ENCODE results near the gene DIAPH2.

Gene DIAPH2

GRCh38 chrX:97594646-97595224 lies 910.1 kb downstream of the DIAPH2 start:
- no peak for DNase-seq (ENCODE audit: low spot score)

GRCh38 chrX:97597954-97598353 lies 913.3 kb downstream of the DIAPH2 start:
- no peak for DNase-seq (ENCODE audit: low spot score)

GRCh38 chrX:97602465-97603258 lies 918.0 kb downstream of the DIAPH2 start:
- DNase-seq (ENCODE audit: low spot score) = no peak

- DNase-seq (ENCODE audit: low spot score) = no peak
Observed at GRCh38 chrX:97605271-97605670, 920.6 kb downstream of the DIAPH2 start.

- no peak for DNase-seq (ENCODE audit: low spot score)
Observed at GRCh38 chrX:97609357-97609756, 924.7 kb downstream of the DIAPH2 start.

GRCh38 chrX:97609938-97610337 lies 925.3 kb downstream of the DIAPH2 start:
- DNase-seq (ENCODE audit: low spot score) = no peak

- DNase-seq (ENCODE audit: low spot score) = no peak
Observed at GRCh38 chrX:97616883-97617530, 932.4 kb downstream of the DIAPH2 start.

- DNase-seq (ENCODE audit: low spot score) = no peak
Observed at GRCh38 chrX:97619499-97619898, 934.9 kb downstream of the DIAPH2 start.

- DNase-seq (ENCODE audit: low spot score) = no peak
Observed at GRCh38 chrX:97622111-97622510, 937.5 kb downstream of the DIAPH2 start.

GRCh38 chrX:97628326-97628725 lies 943.7 kb downstream of the DIAPH2 start:
- DNase-seq (ENCODE audit: low spot score) = no peak

- DNase-seq (ENCODE audit: low spot score) = no peak
Observed at GRCh38 chrX:97628807-97629596, 944.4 kb downstream of the DIAPH2 start.

GRCh38 chrX:97629597-97629985 lies 944.9 kb downstream of the DIAPH2 start:
- DNase-seq (ENCODE audit: low spot score) = no peak

- DNase-seq (ENCODE audit: low spot score) = no peak
Observed at GRCh38 chrX:97633798-97634197, 949.2 kb downstream of the DIAPH2 start.

- no peak for DNase-seq (ENCODE audit: low spot score)
Observed at GRCh38 chrX:97636473-97637140, 952.0 kb downstream of the DIAPH2 start.

GRCh38 chrX:97637289-97637688 lies 952.6 kb downstream of the DIAPH2 start:
- DNase-seq (ENCODE audit: low spot score) = no peak

- no peak for DNase-seq (ENCODE audit: low spot score)
Observed at GRCh38 chrX:97638621-97639020, 954.0 kb downstream of the DIAPH2 start.

- DNase-seq (ENCODE audit: low spot score) = no peak
Observed at GRCh38 chrX:97639526-97639925, 954.9 kb downstream of the DIAPH2 start.
